Astrocyte of the cerebellum (primary cell): ENCODE results near the gene FBXO41.

ENCODE experiments used
- DNase-seq: peaks from one replicate; pipeline ENCODE4 v3.0.0-alpha.2; 2011; ENCODE audit warnings: low read depth
- H3K4me3 ChIP-seq: 2 replicates; pipeline ENCODE4 v1.5.1; 2011; ENCODE audit warnings: mild to moderate bottlenecking, low read depth, low read length, moderate library complexity
- CTCF ChIP-seq: IDR thresholded peaks from 2 replicates; pipeline ENCODE4 v1.5.1; 2012; ENCODE audit warnings: low read length, low read depth, moderate library complexity, mild to moderate bottlenecking; ENCODE audit errors: missing control alignments
- in situ Hi-C: cut with HindIII; loops from 2 replicates; pipeline ENCODE4 v1.10.0; 2017; ENCODE audit warnings: low sequenced_read_pairs

The FBXO41 gene

GRCh38 chr2:73255007-73255644 lies 29.2 kb downstream of the FBXO41 start:
- DNase-seq, result no peak
- in situ Hi-C loops, result no loop called here
- H3K4me3 ChIP-seq, result no peak overlapping the region
- TF ChIP-seq CTCF, result no peak

- H3K4me3 ChIP-seq, result no peak overlapping the region
- no peak for TF ChIP-seq CTCF
These were observed 29.8 kb downstream of the FBXO41 start for GRCh38 chr2:73254343-73255006.

GRCh38 chr2:73253901-73254300 lies 30.4 kb downstream of the FBXO41 start:
- no peak for TF ChIP-seq CTCF
- DNase-seq, result no peak
- in situ Hi-C loops, result no loop called here

More at GRCh38 chr2:73254343-73255006, 29.8 kb downstream of the FBXO41 start:
- in situ Hi-C loops, result no loop called here
- DNase-seq, result no peak

GRCh38 chr2:73253400-73253799 lies 30.9 kb downstream of the FBXO41 start:
- no peak for DNase-seq
- H3K4me3 ChIP-seq, result no peak overlapping the region
- in situ Hi-C loops, result no loop called here
- no peak for TF ChIP-seq CTCF

More at GRCh38 chr2:73253901-73254300, 30.4 kb downstream of the FBXO41 start:
- no peak overlapping the region for H3K4me3 ChIP-seq

GRCh38 chr2:73252238-73253027 lies 31.8 kb downstream of the FBXO41 start:
- in situ Hi-C loops, result no loop called here
- DNase-seq, result no peak
- TF ChIP-seq CTCF, result no peak
- H3K4me3 ChIP-seq, result no peak overlapping the region
